HG03135 (cell line): ENCODE data around the gene LDB3.

Source experiments
- ATAC-seq: cut with Tn5 transposase; IDR thresholded peaks from one replicate; pipeline ENCODE4 v1.9.1; 2021; ENCODE audit warnings: mild to moderate bottlenecking, moderate library complexity; ENCODE audit not compliant: unreplicated experiment

The LDB3 gene

DNA sequence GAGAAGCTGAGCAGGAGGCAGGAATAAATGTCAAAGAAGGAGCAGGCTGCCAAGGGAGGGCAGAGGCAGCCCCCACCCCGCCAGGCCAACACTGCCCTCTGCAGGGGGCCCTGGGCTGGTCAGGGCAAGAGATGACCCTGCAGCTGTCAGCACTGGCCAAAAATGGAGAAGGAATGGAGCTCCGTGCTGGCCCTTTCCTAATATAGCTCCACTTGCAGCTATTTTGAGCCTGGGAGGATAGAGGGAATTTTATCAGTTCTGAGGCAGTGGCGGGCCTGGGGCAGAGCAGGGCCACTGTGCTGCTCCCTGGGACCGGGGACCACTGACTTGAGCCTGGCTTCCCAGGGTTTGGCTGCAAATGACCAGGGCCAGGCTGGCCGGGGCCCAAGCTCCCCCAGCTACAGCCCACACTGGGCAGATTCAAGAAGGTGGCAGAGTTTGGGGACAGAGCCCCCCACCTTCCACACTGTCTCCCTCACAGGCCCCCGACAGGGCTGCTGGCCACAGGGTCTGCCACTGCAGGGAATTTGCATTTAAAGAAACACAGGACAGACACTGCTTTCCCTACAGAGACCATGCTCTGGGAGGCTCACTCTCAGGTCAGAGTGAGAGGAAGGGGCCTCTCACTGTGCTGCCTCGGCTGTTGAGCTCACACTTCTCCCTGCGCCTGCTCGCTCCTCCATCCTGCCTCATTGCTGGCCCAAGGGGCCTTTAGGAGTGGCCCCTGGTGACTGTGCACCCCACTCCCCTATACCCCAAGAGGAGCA, 16.2 kb downstream of the LDB3 start:
- no peak for ATAC-seq

GRCh38 chr10:86685416-86685815, 17.1 kb downstream of the LDB3 start:
- ATAC-seq, result no peak

DNA sequence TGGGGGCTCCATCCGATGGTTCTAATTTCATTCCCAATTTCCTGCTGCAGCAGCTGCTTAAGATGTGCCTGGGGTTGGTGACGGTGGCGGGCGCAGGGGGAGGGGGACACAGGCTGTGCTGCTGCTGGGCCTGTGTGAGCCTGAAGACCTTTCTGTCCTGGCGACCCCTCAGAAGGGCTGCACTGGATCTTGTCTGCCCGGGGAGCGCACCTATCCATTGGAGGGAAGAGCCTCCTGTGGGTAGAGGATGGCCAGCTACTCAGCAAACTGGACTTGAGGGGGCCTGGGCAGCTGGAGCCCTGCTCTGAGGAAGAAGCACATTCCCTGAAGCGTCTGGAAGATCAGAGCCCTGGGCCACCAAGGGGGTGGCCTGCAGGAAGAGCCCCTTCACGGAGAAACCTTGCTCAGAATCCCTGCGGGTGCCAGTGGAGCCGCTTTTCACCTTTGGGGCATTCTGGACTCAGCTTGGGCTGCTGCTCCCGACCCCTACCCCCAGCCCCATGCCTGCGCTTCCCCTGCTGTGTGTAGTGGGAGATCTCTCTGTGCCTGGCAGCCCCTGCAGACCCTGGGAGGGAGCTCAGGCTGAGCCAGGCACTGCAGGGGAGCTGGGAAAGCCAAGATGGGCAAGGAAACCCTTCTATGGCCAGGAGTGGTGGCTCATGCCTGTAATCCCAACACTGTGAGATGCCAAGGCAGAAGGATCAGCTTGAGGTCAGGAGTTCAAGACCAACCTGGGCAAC, 17.8 kb downstream of the LDB3 start:
- ATAC-seq, result no peak

DNA sequence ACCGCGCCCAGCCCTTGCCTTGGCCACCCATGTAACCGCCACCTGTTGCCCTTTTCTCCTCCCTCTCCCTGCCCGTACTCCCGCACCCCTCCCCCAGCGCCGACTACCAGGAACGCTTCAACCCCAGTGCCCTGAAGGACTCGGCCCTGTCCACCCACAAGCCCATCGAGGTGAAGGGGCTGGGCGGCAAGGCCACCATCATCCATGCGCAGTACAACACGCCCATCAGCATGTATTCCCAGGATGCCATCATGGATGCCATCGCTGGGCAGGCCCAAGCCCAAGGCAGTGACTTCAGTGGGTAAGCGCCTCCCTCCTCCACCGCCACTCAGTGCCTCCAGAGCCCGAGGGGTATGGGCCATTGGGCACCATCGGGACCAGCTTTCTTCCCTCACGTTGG, 18.7 kb downstream of the LDB3 start:
- ATAC-seq, result no peak

DNA sequence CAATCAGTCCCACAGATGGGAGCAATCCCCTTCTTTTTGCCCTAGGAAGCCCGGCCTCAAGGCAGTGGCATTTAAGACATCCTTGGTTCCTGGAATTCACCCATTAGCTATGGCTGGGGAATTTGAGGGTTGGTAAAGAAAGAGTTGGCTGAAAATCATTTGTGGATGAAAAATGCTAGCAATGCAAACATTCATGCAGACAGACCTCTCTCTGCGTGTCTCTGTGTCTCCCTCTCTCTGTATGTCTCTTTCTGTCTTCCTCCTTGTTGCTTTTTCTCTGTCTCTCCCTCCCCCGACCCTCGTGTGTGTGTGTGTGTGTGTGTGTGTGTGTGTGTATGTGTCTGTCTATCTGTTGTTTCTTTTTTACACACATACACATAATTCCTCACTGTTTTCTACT, 19.4 kb downstream of the LDB3 start:
- ATAC-seq, result no peak

DNA sequence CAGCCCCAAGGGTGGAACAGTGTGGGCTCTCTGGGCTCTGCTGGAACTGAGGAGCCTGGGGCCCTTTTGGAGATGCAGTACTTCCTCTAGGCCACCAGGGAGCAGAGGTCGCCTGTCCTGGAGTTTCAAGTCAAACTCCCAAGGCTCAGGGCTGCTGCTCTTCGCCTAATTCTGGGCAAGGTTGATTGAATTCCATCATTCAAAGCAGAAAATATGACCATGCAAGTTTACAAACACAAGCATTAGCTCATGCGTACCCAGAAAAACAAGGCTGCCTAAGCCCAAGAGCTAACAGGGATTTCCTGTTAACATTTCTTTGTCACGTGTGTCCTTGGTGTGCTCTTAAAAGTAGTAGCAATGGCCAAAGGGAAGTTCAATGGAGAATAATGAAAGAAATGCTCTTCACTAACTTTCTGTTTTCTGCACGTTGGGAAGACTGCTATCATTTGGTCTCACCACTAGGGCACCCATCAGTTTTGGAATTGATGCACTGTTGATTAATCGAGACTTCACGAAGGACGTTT, 20.1 kb downstream of the LDB3 start:
- no peak for ATAC-seq

DNA sequence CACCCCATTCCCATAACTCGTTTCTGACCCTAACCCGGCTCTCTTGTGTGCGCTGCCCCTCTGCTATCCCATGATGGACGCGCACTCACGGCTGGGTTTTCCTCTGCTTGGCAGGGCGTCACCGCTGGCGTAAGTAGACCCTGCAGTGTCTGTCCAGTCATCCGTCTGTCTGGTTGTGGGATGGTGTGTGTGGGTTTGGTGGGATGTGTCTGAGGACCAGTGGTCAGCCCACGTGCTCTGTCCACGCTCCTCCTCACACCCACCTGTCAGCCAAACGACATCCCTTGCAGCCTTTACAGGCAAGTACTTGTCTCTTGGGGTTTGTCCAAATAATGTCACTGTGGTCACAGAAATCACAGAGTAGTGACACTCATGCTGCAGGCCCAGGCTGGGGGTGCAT, 20.8 kb downstream of the LDB3 start:
- ATAC-seq, result no peak

DNA sequence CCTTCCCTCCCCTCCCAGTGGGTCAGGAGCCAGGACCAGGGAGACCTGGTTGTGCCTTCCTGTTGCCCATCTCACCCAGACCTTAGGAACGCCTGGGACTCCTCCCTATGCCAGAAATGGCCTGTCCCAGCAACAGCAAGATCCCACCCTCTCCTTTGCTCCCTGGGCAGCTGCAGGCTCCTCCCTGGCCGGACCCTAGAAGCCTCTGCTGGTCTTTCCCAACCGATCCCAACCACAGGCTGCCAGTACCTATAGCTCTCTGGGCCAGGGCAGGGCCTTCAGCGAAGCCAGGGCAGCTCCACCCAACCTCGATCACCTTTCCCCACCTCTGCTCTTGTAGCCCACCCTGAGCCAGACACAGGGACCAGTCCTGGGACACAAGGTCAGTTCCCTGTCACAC, 21.9 kb downstream of the LDB3 start:
- ATAC-seq, result no peak

DNA sequence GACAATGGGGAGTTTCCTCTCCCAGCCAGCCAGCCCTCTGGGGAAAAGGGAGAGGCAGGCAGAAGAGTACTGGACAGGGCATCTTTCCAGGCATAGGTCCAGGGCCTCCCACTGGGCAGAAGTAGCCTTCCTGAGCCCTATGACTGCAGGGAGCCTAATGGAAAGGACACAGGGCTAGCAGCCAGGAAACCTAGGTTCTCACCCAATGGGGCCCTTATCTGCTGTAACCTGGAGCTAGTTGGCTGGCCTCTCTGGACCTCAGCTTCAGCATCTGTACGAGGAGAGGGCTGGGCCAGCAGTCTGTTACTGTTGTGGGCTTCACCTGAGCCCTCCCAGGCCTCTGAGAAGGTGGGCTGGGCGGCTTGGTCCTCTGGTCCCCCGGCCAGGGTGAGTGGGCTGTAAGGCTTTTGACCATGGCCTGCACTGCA, 22.4 kb downstream of the LDB3 start:
- ATAC-seq, result no peak

DNA sequence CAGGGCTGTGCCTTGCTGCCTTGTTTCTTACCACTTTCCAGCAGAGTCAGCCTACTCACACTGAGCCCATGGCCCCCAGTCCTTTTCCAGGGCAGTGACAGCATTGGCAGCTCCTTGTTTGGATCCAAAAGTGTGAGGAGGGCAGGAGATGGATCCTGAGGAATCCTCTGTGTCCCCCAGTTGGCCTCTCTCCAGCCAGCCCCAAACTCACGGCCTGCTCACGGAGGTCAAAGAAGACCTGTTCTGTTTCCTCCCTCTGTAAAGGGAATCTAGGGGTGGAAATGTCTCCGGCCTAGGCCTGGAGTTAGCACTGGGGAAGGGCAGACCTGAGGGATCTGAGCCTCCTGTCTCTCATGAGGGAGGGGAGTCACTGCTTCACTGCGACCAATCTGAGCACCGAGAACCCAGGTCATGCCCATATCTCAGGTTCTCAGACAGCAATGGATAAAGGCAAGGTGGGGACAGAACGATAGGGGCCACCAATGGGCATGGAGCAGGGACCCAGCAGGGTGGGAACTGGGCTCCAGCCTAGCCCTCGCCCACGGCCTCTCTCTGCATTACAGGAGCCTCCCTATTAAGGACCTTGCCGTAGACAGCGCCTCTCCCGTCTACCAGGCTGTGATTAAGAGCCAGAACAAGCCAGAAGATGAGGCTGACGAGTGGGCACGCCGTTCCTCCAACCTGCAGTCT, 23.2 kb downstream of the LDB3 start:
- no peak for ATAC-seq

DNA sequence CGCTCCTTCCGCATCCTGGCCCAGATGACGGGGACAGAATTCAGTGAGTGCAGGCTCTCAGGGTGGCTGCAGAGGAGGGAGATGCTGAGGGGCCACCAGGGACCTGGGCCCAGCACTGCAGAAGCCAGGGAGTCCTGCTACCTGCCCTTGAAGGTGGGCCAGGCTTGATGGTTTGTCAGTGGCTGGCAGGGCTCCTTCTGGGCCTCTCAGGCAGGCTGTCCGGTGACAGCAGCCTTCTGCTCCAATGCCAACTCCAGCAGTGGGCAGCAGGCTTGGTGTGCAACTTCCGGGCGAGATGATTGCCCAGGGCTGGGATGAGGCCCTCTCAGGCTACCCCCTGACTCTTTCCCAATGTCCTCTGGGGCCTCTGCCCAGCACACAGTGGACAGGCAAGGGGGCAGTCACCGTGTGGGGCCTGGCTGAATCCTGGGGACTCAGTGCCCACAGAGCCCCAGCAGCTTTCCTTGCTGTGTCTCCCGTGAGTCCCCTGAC, 23.8 kb downstream of the LDB3 start:
- no peak for ATAC-seq

- ATAC-seq, result no peak
Observed at GRCh38 chr10:86692664-86693063, 24.4 kb downstream of the LDB3 start.

- ATAC-seq, result no peak
Observed at GRCh38 chr10:86693275-86693674, 25.0 kb downstream of the LDB3 start.

DNA sequence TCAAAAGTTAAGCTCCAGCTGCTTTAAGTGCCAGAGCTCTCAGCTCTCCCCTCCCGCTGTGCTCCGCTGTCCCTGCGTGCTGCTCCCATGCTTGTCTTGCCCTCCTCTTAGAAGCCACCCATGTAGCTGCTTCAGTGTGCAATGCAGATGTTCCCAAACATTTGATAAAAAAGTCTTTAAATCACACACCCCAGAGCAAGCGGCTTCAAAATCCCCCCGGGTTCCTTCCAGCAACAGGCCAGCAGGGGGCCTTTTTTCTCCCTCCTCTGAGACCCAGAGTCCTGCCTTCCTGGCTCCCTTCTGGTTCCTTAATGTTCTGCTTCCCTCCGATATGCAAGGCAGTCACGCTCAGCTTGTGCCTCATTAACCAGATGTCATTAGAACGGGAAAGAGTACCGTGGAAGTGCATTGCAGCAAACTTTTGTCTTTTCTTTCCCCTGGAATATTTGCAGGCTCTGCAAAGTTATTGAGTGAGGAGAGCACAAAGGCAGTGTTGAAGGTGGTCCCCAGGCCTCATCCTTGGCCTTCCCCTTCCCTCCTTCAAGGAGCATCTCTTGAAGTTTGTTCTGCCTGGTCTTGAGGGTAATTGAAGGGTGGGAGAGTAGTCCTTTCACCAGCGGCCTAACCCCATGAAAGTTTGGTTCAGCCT, 25.5 kb downstream of the LDB3 start:
- no peak for ATAC-seq

DNA sequence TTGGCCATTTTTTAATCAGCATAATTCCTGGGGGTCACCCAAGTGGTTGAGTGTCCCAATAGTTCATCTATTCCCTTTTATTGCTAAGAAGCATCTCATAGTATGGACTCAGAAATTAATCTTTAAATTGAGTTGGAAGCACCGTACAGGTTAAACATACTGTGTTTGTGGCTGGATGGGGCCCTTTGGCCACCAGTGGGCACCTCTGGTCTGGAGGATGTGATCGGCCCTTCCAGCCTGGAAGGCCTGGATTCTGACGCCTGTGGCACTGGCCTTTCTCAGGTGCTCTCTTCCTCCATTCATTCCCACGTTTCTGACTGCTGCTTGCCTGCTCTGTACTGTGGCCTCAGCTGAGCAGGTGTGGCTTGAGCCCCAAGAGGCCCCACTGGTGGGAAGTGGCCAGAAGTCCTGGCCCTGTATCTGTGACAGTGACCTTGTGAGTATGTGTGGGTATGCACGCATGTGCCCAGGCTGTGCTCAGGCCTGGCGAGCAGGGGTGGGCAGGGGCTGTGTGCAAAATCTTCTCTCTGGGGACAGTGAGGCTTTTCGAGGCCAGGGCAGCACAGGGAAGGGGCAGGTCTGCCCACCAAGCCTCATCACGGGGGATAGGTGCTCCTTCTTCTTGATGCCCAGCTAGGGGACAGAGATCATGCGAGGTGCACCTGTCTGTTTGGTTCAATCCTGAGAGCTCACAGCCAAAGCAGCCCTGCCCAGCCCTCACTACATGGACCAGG, 30.1 kb downstream of the LDB3 start:
- ATAC-seq, result no peak

DNA sequence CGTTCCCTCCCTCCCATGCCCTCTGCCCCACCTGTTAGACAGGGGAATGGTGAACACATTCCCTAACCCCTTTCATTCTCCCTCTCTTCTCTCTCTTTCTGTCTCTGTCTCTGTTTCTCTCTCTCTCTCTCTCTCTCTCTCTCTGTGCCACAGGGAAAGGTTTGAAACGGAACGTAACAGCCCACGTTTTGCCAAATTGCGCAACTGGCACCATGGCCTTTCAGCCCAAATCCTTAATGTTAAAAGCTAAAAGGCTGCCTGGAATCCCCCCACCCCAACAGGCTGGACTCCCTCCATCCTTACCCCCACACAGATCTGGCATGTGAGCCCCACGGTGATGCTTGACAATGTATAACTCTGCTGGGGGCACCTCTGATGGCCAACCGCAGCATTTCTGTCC, 30.8 kb downstream of the LDB3 start:
- ATAC-seq, result no peak

- no peak for ATAC-seq
Observed at GRCh38 chr10:86699541-86699940, 31.2 kb downstream of the LDB3 start.

GRCh38 chr10:86699991-86700840, 31.9 kb downstream of the LDB3 start:
- ATAC-seq, result no peak

GRCh38 chr10:86700851-86701617, 32.7 kb downstream of the LDB3 start:
- no peak for ATAC-seq
